Endodermal cell (in vitro differentiated cells): ENCODE results near the gene NRIP2. TPM values are rescaled to one million over a fixed set of nuclear protein-coding genes. Genes with fewer than 3 reads are reported as not detected.

Source experiments
- DNase-seq: peaks from one replicate; pipeline ENCODE4 v3.0.0-alpha.2; 2017
- H3K27ac ChIP-seq: 2 replicates; pipeline ENCODE4 v1.5.1; 2013; ENCODE audit warnings: mild to moderate bottlenecking, low read depth, low read length, moderate library complexity
- H3K27me3 ChIP-seq: 2 replicates; pipeline ENCODE4 v1.6.1; 2013; ENCODE audit warnings: mild to moderate bottlenecking, low read length, moderate library complexity; ENCODE audit not compliant: insufficient read depth, control insufficient read depth, poor library complexity, severe bottlenecking
- H3K36me3 ChIP-seq: 2 replicates; pipeline ENCODE4 v1.7.0; 2013; ENCODE audit warnings: mild to moderate bottlenecking, low read length, moderate library complexity; ENCODE audit not compliant: control insufficient read depth, insufficient read depth
- H3K4me1 ChIP-seq: one replicate; pipeline ENCODE4 v1.7.0; 2013; ENCODE audit warnings: low read length; ENCODE audit not compliant: control insufficient read depth, insufficient read depth
- H3K4me3 ChIP-seq: 2 replicates; pipeline ENCODE4 v1.5.1; 2013; ENCODE audit warnings: mild to moderate bottlenecking, low read length, moderate library complexity
- H3K9ac ChIP-seq: 2 replicates; pipeline ENCODE4 v1.6.1; 2013; ENCODE audit warnings: mild to moderate bottlenecking, low read length, moderate library complexity; ENCODE audit not compliant: poor library complexity, severe bottlenecking; ENCODE audit errors: extremely low read depth
- H3K9me3 ChIP-seq: 2 replicates; pipeline ENCODE4 v1.6.1; 2013; ENCODE audit warnings: mild to moderate bottlenecking, low read length, moderate library complexity; ENCODE audit not compliant: control insufficient read depth
- H3K27ac Mint-ChIP-seq: 2 replicates; pipeline ENCODE4 v1.8.0; 2020; ENCODE audit warnings: mixed read lengths
- H3K27me3 Mint-ChIP-seq: 2 replicates; pipeline ENCODE4 v1.8.0; 2021; ENCODE audit warnings: mild to moderate bottlenecking, mixed read lengths; ENCODE audit not compliant: insufficient read depth
- H3K36me3 Mint-ChIP-seq: 2 replicates; pipeline ENCODE4 v1.8.0; 2020; ENCODE audit warnings: low read depth, mixed read lengths
- H3K4me1 Mint-ChIP-seq: 2 replicates; pipeline ENCODE4 v1.8.0; 2020; ENCODE audit warnings: mixed read lengths
- H3K4me3 Mint-ChIP-seq: 2 replicates; pipeline ENCODE4 v1.8.0; 2020; ENCODE audit warnings: mild to moderate bottlenecking, moderate library complexity, mixed read lengths
- H3K9me3 Mint-ChIP-seq: 2 replicates; pipeline ENCODE4 v1.8.0; 2020; ENCODE audit warnings: mild to moderate bottlenecking, mixed read lengths
- WGBS, 2 experiments: methylation state at CpG; one replicate each; pipeline versions ENCODE4 v1.1.5 to v1.1.7; 2013; ENCODE audit warnings: missing lambda C conversion rate in 2 of 2, mixed read lengths in 1 of 2; ENCODE audit not compliant: insufficient coverage in 1 of 2, insufficient read length in 1 of 2; 5-methylcytosine and 5-hydroxymethylcytosine counted together
- total RNA-seq, 2 donors: library from RNA; stranded (reverse); fragmentation: NEBNext Ultra II Directional in 1 of 2; extraction: Animal tissue kit (Norgen Biotek cat#: 25700) in 1 of 2; gene quantifications; 2 replicates in 1 of 2; 3 replicates in 1 of 2; pipeline ENCODE4 v1.2.1, GENCODE V29; 2021
- TF ChIP-seq, protein P1 (sequence below): fragments of 200-600 bp; sonication (generic); conservative IDR thresholded peaks from 2 replicates; pipeline ENCODE4 v1.5.0; 2021; ENCODE audit warnings: antibody characterized with exemption, mild to moderate bottlenecking

Gene NRIP2
- total RNA-seq, 2 donors from 2014 or later: not detected

GRCh38 chr12:2805143-2805520 is 29.7 kb downstream of the NRIP2 start:
- no peaks in the 10 kb centered on the region for H3K27me3 Mint-ChIP-seq
- peaks cover 68% of the 10 kb centered on the region for H3K36me3 Mint-ChIP-seq
- Histone ChIP-seq H3K9ac (no peak overlapping the region), H3K36me3 (peaks cover 57% of the 10 kb centered on the region), H3K27ac (no peak overlapping the region), H3K4me1 (no peaks in the 10 kb centered on the region), H3K9me3 (no peaks in the 10 kb centered on the region), H3K4me3 (no peak overlapping the region), H3K27me3 (no peaks in the 10 kb centered on the region)
- TF ChIP-seq, protein P1, sequence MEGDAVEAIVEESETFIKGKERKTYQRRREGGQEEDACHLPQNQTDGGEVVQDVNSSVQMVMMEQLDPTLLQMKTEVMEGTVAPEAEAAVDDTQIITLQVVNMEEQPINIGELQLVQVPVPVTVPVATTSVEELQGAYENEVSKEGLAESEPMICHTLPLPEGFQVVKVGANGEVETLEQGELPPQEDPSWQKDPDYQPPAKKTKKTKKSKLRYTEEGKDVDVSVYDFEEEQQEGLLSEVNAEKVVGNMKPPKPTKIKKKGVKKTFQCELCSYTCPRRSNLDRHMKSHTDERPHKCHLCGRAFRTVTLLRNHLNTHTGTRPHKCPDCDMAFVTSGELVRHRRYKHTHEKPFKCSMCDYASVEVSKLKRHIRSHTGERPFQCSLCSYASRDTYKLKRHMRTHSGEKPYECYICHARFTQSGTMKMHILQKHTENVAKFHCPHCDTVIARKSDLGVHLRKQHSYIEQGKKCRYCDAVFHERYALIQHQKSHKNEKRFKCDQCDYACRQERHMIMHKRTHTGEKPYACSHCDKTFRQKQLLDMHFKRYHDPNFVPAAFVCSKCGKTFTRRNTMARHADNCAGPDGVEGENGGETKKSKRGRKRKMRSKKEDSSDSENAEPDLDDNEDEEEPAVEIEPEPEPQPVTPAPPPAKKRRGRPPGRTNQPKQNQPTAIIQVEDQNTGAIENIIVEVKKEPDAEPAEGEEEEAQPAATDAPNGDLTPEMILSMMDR: no peak
- WGBS, 2 experiments: 86 to 95% methylated on average over 1 to 2 of the region's 2 CpGs
- DNase-seq: no peak
- no peaks in the 10 kb centered on the region for H3K4me1 Mint-ChIP-seq
- no peak overlapping the region for H3K27ac Mint-ChIP-seq
- H3K4me3 Mint-ChIP-seq: no peak overlapping the region
- H3K9me3 Mint-ChIP-seq: no peaks in the 10 kb centered on the region

DNA sequence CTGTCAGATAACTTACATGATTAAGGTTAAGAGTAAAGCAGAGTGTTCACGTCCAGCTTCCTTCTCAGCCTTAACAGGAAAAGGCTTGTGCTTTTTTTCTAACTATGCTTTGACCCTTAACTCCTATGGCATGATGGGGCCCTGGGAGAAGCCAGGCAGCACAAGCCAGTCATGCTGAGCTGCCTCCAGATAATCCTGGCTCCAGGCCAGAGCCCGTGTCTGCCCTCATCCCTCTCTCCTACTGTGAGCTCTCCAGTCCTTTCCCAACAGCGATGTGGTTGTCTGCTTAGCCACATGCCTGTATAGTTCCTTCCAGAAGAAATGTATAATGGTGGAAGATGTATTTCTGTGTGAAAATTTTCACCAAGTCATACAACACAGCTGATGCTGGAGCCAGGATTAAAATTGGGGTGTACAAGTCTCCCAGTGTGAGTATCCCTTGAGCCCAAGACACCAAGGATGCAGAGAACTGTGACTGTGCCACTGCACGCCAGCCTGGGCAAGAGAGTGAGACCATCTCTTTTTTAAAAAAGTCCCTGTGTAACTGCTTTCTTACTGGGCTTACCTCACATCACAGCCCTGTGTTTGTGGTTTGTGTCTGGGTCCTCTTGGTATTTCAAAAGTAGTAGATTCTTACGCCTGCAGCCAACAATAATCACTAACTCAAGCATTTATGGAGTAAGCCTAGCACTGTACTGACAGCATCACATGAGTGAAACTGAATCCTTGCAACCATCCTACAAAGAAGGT is 30.3 kb downstream of the NRIP2 start:
- peaks cover 74% of the 10 kb centered on the region for H3K36me3 Mint-ChIP-seq
- no peaks in the 10 kb centered on the region for H3K9me3 ChIP-seq
- no peak overlapping the region for H3K9ac ChIP-seq
- no peaks in the 10 kb centered on the region for H3K27me3 ChIP-seq
- H3K9me3 Mint-ChIP-seq: no peaks in the 10 kb centered on the region
- TF ChIP-seq, protein P1: no peak
- H3K4me3 Mint-ChIP-seq: no peak overlapping the region
- no peak overlapping the region for H3K4me3 ChIP-seq
- H3K4me1 ChIP-seq: no peaks in the 10 kb centered on the region
- no peak overlapping the region for H3K27ac ChIP-seq
- WGBS, 2 experiments: 89% methylated on average over 5 of the region's 5 CpGs; no CpG with 5 or more reads in 1 of the 2 experiments
- no peaks in the 10 kb centered on the region for H3K4me1 Mint-ChIP-seq
- H3K36me3 ChIP-seq: peaks cover 63% of the 10 kb centered on the region
- H3K27ac Mint-ChIP-seq: no peak overlapping the region
- DNase-seq: no peak
- H3K27me3 Mint-ChIP-seq: no peaks in the 10 kb centered on the region

DNA sequence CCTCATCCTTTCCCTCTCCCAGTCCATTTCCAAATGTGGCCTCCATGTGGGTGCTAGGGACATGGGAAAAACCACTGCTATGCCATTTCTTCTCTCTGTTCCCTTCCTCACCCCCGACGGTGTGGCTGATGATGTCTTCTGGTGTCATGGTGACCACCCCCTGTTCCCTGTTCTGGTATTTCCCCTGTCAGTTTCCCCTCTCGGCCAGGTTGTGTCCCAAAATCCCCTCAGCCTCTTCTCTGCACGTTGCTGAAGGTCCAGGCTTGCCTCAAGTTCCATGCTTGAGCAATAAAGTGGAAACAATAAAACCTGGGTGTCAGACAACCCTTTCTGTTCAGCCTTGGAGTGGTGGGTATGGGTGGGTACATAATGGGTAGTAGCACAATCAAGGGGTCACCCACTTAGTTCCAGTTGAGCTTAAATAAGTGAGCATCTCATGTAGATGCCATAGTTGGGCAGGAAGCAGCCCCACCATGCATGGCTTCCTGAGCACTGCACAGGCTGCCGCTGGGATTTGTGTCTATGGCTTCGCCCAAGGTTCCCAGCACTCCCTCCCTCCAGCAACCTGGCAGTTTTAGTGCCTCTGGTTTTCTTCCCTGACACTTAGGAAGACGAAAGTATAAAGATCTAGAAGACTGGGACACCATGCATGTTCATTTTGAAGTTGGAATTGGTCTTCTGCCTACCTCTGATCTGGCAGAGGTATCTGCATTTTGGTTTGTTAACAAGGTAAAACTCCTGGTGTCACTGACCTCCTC is 31.0 kb downstream of the NRIP2 start:
- Histone ChIP-seq H3K27me3 (no peaks in the 10 kb centered on the region), H3K4me3 (no peak overlapping the region), H3K9me3 (no peaks in the 10 kb centered on the region), H3K9ac (no peak overlapping the region), H3K4me1 (no peaks in the 10 kb centered on the region), H3K27ac (no peak overlapping the region), H3K36me3 (peaks cover 71% of the 10 kb centered on the region)
- Mint-ChIP-seq H3K27me3 (no peaks in the 10 kb centered on the region), H3K4me1 (no peaks in the 10 kb centered on the region), H3K36me3 (peaks cover 80% of the 10 kb centered on the region), H3K4me3 (no peak overlapping the region), H3K27ac (no peak overlapping the region), H3K9me3 (no peaks in the 10 kb centered on the region)
- DNase-seq: no peak
- TF ChIP-seq, protein P1: no peak
- 94 to 96% methylated on average over 7 of the region's 7 CpGs for WGBS, 2 experiments
